ENCODE results near the gene SLC6A20.

SLC6A20 gene

DNA sequence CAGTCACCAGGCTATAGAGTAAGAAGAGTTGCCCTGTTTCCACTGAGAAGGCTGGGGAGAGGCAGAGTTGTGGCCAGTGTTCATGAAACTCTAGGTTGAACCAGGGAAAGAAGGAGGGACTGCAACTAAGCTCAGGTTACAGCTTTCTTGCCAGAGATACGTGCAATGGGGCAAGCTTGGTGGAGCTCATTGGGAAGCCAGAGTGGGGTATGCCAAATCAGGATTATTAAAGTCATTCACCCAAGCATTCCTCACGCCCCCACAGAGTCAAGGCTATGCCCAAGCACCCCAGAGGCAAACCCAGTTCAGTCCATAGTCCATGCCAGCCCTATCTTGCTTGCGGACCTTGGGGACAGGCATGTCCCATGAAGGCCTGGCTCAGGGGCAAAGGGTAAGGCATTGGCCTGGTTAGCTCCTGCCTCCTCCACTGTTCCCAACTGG, 17.6 kb downstream of the SLC6A20 start:
- no peak for DNase-seq (ENCODE audit: low read depth in 2 of 2)

- no peak for DNase-seq (ENCODE audit: low read depth in 2 of 2)
Measured at GRCh38 chr3:45777746-45778386, 18.5 kb downstream of the SLC6A20 start.

DNA sequence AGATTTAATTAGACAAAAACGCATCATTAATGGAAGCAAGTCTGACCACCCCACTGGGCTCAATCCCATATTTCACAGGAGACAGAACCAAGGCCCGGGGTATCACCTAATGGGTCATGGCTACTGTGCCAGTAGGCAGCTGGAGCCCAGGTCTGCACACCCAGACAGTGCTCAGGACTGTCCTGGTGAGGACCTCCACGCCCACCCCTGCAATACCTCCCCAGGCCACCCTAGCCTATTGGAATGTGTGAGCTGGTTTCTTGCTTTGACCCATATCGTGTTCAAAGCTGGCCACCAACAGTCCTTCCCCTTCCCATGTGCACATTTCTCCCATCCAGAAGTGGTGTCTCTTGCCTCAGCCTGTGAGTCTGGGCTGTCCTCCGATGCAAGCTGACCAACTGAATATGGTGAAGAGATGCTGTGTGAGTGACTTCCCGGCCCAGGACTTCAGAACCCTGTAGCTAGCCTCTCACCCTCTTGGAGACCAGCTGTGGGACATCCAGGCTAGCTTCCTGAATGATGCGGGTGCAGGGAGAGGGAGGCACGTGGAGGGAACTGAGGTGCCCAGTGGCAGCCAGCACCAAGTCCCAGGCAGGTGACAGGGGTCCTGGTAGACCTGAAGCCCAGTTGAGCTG, 19.1 kb downstream of the SLC6A20 start:
- DNase-seq (ENCODE audit: low read depth in 2 of 2), result no peak

GRCh38 chr3:45776611-45777010, 19.7 kb downstream of the SLC6A20 start:
- no peak for DNase-seq (ENCODE audit: low read depth in 2 of 2)

DNA sequence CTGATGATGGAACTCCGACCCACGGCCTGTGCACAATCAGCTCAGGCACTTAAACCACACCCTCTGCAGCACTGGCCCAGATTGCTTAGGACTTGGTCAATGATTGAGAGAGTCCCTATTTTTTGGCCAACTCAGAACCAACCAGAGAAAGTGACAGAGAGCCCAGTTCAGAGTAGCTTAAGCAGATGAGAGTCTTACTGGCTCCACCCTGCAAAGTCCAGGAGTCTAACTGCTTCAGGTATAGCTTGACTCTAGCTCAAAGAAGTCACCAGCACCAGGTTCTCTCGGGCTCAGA, 20.1 kb downstream of the SLC6A20 start:
- no peak for DNase-seq (ENCODE audit: low read depth in 2 of 2)

GRCh38 chr3:45775571-45776300, 20.6 kb downstream of the SLC6A20 start:
- no peak for DNase-seq (ENCODE audit: low read depth in 2 of 2)

- no peak for DNase-seq (ENCODE audit: low read depth in 2 of 2)
Measured at GRCh38 chr3:45774581-45775521, 21.5 kb downstream of the SLC6A20 start.

DNA sequence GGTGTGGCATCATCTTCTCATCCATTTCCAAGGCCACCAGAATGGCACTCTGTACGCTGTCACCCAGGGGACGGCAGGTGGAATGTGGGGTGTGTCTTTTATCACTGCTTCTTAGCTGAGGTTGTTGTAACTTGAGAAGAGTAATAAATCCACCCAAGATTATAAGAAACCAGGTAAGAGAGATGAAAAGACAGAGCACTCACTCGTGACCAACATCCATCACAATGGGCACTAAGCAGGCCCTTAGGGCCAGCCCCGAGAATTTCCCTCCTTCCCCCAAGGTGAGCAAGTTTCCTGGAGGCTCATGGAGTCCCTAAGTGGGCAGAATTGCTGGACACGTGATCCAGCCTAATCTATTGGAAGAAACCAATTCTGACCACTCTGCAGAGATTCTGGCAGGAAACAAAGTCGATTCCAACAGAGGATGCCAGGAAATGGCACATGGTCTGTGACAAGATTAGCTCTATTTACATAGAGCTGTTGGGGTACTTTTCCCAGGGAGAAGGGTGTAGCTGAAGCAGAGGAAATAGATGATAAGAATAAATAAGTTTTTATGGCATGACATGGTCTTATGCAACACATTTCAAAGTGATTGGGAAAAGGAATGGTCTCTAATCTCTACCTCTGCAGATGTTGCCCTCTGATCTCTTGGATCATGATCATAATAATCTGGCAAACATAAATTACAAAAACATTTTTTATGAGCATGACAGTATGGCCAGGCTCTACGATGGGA, 22.5 kb downstream of the SLC6A20 start:
- DNase-seq (ENCODE audit: low read depth in 2 of 2), result no peak

DNA sequence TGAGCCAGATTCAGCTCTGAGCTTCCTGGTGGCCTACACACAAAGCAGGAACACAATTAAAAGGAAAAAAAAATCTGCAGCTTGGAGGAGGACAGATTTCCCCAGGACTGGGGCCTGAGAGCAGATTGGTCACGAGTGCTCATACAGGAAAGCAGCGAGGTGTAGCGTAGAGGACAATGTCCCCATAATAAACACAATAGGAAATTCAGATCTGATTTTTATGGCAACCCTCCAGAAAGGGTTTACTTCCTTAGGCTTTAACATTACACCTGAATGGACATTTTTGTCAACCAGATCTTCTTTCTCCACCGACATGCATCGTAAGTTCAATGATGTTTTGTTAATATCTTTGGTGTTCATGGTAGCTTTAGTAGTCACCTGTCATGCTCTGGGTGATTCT, 23.3 kb downstream of the SLC6A20 start:
- no peak for DNase-seq (ENCODE audit: low read depth in 2 of 2)

GRCh38 chr3:45772341-45773035, 23.8 kb downstream of the SLC6A20 start:
- DNase-seq (ENCODE audit: low read depth in 2 of 2), result no peak

DNA sequence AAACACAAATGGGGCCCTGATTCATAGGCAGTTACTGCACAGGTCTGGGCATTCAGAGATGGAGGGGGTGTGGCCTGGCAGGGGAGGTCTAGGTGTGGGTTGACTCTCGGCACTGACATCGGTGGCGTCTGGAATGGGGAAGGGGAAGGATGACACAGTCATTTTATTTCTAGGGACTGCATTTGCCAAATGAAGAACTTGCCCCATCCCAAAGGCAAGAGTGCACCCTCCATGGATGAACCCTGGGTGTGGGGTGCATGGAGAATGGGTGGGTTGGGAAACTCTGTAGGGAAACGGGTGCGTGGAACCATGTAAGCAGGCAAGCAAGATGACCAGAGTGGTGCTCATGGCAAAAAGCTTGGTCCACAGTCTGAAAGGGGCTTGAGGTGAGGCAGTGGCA, 24.5 kb downstream of the SLC6A20 start:
- no peak for DNase-seq (ENCODE audit: low read depth in 2 of 2)

GRCh38 chr3:45771166-45771775, 25.1 kb downstream of the SLC6A20 start:
- DNase-seq (ENCODE audit: low read depth in 2 of 2), result no peak

DNA sequence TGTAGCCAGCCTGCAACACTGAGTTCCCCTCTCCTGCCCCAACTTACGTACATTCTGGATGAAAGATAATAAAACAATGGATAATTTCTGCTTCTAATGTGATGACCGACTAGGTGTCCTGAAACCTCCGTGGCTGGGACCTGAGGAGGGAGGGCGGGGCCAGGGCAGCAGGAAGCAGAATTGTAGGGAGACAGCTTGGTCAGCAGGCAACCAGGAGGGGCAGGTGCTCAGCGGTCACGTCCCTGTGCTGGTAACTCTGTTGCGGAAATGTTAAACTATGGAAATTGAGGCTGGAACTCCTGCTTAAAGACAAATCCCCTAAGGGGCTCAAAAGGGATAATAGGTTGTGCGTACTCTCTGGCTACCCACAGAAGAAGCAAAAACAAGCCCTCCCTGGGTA, 30.4 kb downstream of the SLC6A20 start:
- no peak for DNase-seq (ENCODE audit: low read depth in 2 of 2)

DNA sequence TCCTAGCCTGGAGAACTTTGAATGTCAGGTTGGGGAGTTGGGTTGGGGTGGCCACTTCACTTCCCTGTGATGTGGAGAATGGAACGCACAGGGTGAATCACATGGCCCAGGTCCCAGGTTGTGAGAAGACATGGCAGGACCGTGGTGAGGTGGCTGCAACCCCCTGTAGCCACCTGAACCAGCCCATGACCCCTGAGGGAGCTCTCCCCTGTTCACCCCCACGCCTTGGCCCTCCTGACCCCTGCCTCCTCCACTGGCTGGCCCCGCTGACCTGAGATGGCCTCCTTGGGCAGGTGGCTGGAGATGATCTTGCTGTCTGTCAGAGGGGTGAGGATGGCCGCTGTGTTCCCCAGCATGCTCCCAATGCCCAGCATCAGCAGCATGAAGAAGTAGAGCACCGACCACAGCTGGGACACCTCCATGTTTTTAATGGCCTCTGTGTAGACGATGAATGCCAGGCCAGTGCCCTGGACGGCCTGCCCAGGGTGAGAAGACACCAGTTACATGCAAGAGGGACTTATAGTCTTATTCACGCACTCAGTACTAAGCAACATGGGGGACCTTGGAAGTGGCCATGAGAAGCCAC, 31.0 kb downstream of the SLC6A20 start:
- DNase-seq (ENCODE audit: low read depth in 2 of 2), result no peak

GRCh38 chr3:45763303-45763675, 33.0 kb downstream of the SLC6A20 start:
- DNase-seq (ENCODE audit: low read depth in 2 of 2), result no peak

- DNase-seq (ENCODE audit: low read depth in 2 of 2), result no peak
Measured at GRCh38 chr3:45762647-45763302, 33.6 kb downstream of the SLC6A20 start.

DNA sequence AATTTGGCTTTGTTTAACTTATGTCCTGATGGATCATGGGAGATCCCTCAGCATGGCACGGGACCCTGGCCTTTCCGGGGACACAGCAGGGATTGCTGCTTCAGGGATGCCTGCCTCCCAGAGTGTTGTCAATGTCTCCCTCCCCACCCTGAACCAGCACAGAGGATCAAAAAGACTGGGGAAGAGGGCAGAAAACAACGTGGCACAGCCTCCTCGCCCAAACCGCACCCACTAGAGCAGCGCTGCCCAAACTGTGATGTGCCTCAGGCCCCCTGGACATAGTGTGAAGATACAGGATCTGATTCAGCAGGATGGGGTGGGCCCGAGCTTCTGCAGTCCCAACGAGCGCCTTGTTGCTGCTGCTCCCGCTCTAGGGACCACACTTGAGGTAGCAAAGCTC, 34.5 kb downstream of the SLC6A20 start:
- DNase-seq (ENCODE audit: low read depth in 2 of 2), result no peak

- peak; percentile 10 to 23 for DNase-seq (ENCODE audit: low read depth in 2 of 2)
Measured at GRCh38 chr3:45760878-45761711, 35.2 kb downstream of the SLC6A20 start.

DNA sequence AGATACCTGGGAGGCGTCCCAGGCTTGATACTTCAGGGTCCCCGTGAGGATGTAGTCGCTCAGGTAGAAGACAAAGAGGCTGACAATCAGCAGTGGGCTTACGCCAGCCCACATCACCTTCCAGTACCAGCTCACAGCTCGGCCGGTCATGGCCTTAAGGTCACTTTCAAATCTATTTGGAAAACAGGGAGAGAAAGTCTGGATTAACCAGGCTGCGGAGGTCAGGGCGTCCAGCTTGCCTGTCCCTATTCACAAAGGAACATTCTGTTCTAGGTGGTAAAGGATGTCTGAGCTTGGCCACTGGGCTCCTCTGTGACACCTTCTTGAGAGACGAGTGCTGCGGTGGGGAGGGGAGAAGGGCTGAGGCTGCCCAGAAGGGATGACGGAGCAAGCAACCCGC, 36.5 kb downstream of the SLC6A20 start:
- no peak for DNase-seq (ENCODE audit: low read depth in 2 of 2)
